ENCODE measurements around the gene GRM5.
A peak's percentile ranks its signal among the peaks of the same experiment; 100 is the strongest.
"Not testable (repeated sequence)": the region's sequence is repeated elsewhere in the genome, so short reads cannot be mapped to it uniquely, and the experiment has no call there.

The GRM5 gene

DNA sequence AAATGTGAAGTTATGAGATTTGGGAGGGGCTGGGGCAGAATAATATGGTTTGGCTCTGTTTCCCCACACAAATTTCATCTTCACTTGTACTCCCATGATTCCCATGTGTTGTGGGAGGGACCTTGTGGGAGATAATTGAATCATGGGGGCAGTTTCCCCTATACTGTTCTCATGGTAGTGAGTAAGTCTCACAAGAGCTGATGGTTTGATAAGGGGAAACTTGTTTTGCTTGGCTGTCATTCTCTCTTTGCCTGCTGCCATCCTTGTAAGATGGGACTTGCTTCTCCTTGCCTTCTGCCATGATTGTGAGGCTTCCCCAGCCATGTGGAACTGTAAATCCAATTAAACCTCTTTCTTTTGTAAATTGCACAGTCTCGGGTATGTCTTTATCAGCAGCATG is 531.1 kb downstream of the GRM5 start:
- intact Hi-C loops (cut with micrococcal nuclease); H3K4me3 Mint-ChIP-seq; H3K36me3 Mint-ChIP-seq (ENCODE audit: low read depth); H3K27me3 Mint-ChIP-seq; H3K27ac Mint-ChIP-seq; H3K4me1 Mint-ChIP-seq (ENCODE audit: low read depth): not testable (repeated sequence)
- H3K9me3 Mint-ChIP-seq, result peaks cover 11% of the 10 kb centered on the region

DNA sequence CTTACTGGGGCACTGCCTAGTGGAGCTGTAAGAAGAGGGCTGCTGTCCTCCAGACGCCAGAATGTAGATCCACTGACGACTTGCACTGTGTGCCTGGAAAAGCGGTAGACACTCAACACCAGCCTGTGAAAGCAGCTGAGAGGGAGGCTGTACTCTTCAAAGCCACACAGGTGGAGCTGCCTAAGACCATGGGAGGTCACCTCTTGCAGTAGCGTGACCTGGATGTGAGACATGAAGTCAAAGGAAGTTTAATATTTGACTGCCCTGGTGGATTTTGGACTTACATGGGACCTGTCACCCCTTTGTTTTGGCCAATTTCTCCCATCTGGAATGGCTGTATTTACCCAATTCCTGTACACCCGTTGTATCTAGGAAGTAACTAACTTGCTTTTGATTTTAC is 531.6 kb downstream of the GRM5 start:
- Mint-ChIP-seq H3K36me3 (ENCODE audit: low read depth) (no peaks in the 10 kb centered on the region), H3K27me3 (peaks cover 4% of the 10 kb centered on the region), H3K9me3 (peaks cover 11% of the 10 kb centered on the region), H3K27ac (no peak overlapping the region), H3K4me3 (no peak overlapping the region), H3K4me1 (ENCODE audit: low read depth) (peaks cover 9% of the 10 kb centered on the region)
- intact Hi-C loops (cut with micrococcal nuclease), result no loop called here

DNA sequence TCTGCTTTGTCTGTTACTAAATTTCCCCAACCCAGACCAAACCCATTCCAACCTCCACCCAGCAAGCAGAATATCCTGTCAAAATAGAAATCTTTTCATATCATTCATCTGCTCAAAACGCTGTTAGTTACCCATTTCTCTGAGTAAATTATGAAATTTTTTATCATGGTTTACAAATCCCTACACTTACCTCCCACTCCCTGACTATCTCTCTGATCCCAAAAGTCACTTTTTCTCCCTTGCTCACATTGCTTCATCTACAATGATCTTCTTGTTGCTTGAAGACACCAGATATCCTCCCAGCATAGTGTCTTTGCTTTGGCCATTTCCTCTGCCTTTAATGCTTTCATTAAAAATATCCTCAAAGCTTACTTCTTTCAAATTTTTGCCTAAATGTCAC is 532.8 kb downstream of the GRM5 start:
- no peak overlapping the region for H3K4me3 Mint-ChIP-seq
- peaks cover 11% of the 10 kb centered on the region for H3K9me3 Mint-ChIP-seq
- H3K27ac Mint-ChIP-seq, result no peak overlapping the region
- no peaks in the 10 kb centered on the region for H3K36me3 Mint-ChIP-seq (ENCODE audit: low read depth)
- peaks cover 9% of the 10 kb centered on the region for H3K4me1 Mint-ChIP-seq (ENCODE audit: low read depth)
- intact Hi-C loops (cut with micrococcal nuclease), result no loop called here
- peaks cover 4% of the 10 kb centered on the region for H3K27me3 Mint-ChIP-seq

DNA sequence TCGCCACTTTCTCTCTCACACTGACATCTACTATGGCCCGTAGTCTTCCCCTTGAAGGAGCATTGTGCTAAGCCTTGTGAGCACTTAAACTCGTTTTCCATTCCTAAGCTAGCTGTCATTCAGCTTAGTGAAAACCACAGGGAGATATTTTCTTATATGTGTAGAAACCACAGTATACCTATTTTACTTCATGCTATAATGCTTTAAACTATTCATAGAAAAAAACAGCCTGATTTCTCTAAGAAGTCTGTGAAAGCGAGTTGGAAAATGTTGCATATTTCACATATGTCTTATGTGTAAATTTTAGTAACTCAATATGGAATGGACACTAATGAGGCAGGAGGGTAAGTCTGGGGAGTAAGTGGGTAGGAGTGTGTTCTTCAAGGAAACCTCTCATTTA is 534.0 kb downstream of the GRM5 start:
- Mint-ChIP-seq H3K36me3 (ENCODE audit: low read depth) (no peaks in the 10 kb centered on the region), H3K27ac (no peak overlapping the region), H3K4me1 (ENCODE audit: low read depth) (no peaks in the 10 kb centered on the region), H3K27me3 (peaks cover 2% of the 10 kb centered on the region), H3K4me3 (no peak overlapping the region), H3K9me3 (peaks cover 11% of the 10 kb centered on the region)
- intact Hi-C loops (cut with micrococcal nuclease), result no loop called here

DNA sequence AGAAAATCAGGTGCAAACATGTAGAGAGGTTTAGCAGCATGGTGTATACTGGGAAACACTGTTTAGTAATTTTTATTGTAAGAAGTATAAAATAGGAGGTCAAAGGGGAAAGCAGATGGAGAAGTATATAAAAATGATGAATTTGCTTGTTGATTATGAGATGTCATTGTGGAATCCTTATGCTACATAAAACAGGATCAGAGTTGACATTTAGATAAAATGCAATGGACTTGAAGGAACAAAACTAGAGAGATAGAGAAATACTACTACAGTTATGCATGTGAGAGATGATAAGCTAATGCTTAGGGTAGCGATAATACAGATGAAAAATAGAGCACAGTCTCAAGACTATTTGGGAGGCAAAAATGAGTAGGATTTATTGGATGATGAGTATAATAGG is 536.4 kb downstream of the GRM5 start:
- no peak overlapping the region for H3K4me3 Mint-ChIP-seq
- intact Hi-C loops (cut with micrococcal nuclease), result no loop called here
- H3K36me3 Mint-ChIP-seq (ENCODE audit: low read depth), result no peaks in the 10 kb centered on the region

DNA sequence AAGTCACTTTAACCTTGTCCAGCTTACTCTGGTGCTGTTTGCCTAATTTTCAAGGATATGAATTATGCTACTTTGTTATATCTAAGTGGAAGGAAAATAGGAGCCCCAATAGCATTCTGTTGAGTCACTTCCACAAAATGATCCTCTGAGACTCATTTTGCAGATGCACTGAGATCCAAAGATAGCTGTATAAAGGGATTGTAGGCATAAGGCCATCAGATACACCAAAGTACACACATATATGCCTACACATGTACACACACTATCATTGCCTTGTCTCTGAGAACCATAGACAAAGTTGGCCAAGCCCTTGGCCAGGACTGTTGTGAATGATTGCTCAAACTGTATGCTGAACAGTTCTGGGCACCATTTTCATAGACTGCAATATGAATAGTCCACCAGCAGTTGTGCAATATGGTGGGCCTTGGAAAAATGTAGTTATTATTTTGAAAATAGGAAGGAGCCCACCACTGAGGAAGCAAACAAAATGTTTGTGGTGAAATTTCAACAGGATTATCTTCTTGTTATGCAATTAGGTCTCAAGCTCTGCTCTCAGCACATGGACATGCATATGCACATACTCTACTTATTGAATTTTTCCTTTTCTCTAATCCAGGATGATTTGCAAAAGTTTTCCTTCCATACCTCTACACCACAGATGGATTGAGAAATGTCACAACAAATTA is 542.3 kb downstream of the GRM5 start:
- Mint-ChIP-seq H3K4me3 (no peak overlapping the region), H3K36me3 (ENCODE audit: low read depth) (no peaks in the 10 kb centered on the region), H3K27ac (no peak overlapping the region), H3K27me3 (no peaks in the 10 kb centered on the region), H3K9me3 (no peaks in the 10 kb centered on the region), H3K4me1 (ENCODE audit: low read depth) (no peaks in the 10 kb centered on the region)
- intact Hi-C loops (cut with micrococcal nuclease), result no loop called here

More for the DNA sequence above, 536.4 kb downstream of the GRM5 start:
- Mint-ChIP-seq H3K27me3 (peaks cover 2% of the 10 kb centered on the region), H3K4me1 (ENCODE audit: low read depth) (no peaks in the 10 kb centered on the region), H3K9me3 (peaks cover 4% of the 10 kb centered on the region), H3K27ac (no peak overlapping the region)

DNA sequence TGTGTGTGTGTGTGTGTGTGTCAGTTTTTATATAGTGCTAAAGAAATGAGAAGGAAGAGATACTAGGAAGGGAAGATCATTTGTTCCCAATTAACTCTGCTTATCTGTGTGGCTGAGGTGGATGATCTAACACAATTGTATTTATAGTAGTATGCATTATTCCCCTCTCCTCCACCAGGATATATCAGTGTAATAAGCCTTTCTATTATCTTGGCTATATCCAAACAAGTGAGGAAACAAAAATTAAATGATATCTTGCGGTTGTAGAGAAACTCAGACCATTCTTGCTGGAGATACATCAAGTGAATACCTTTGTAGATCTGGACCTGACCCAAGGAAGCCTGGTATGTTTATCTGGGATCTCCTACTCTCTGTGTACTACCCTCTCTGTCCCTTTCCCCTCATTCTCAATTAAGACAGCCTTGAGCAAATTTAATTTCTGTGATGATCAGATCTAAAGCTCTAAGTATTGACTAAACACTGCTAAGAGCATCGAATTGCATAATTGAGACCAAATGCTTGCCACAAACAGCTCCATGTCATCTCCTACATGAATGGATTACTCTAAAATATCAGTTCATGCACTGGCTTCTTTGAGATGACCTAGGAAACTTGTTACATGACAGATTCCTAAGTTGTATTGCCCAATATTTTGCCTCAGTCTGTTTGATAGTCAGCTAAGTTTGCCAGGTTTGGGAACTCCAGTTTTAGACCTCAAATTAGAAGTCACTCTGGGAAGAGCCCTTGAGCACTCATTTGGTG is 543.0 kb downstream of the GRM5 start:
- no peak overlapping the region for H3K27ac Mint-ChIP-seq
- H3K4me1 Mint-ChIP-seq (ENCODE audit: low read depth), result no peaks in the 10 kb centered on the region
- no peak overlapping the region for H3K4me3 Mint-ChIP-seq
- intact Hi-C loops (cut with micrococcal nuclease), result no loop called here
- no peaks in the 10 kb centered on the region for H3K9me3 Mint-ChIP-seq
- H3K27me3 Mint-ChIP-seq, result no peaks in the 10 kb centered on the region
- H3K36me3 Mint-ChIP-seq (ENCODE audit: low read depth), result no peaks in the 10 kb centered on the region

DNA sequence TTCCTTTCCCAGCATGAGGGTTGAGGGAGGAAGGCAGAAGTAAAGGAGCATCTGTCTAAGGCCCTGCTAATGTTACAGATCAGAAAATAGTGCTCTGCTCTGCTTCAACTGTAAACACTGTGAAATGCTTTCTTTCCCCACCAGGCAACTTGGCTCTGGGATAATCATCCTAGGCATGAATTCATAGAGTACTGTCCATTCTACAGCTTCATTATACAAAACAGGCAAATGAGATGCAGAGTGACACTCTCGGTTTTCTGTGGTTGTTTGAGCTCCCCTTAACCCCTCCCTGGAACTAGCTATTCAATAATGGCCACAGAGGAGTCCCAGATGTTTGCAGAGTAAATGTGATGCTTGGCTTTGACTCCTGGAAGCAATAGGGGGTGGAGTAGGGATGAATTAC is 544.0 kb downstream of the GRM5 start:
- intact Hi-C loops (cut with micrococcal nuclease), result no loop called here
- Mint-ChIP-seq H3K4me1 (ENCODE audit: low read depth) (no peaks in the 10 kb centered on the region), H3K27me3 (no peaks in the 10 kb centered on the region), H3K9me3 (no peaks in the 10 kb centered on the region), H3K27ac (no peak overlapping the region), H3K36me3 (ENCODE audit: low read depth) (no peaks in the 10 kb centered on the region), H3K4me3 (no peak overlapping the region)

DNA sequence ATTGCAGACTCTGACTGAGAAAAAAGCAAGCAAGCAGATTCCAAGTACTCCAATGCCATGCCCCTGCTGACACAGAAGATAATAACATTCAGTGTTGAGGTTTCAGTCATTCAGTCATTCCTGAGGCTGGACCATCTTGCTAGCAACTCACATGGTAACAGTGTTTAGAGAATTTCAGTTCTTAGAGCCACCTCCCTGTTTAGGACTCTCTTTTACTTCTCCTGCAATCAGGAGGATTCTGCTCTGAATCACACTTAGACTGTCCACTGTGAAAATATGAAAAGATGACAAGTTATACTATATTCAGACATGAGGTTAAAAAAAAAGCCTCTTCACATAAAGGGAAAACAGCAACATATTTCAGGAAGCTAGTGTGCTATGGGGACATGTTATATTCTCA is 544.4 kb downstream of the GRM5 start:
- no peaks in the 10 kb centered on the region for H3K4me1 Mint-ChIP-seq (ENCODE audit: low read depth)
- intact Hi-C loops (cut with micrococcal nuclease), result no loop called here
- no peak overlapping the region for H3K27ac Mint-ChIP-seq
- H3K36me3 Mint-ChIP-seq (ENCODE audit: low read depth), result no peaks in the 10 kb centered on the region
- no peaks in the 10 kb centered on the region for H3K27me3 Mint-ChIP-seq
- H3K4me3 Mint-ChIP-seq, result no peak overlapping the region
- no peaks in the 10 kb centered on the region for H3K9me3 Mint-ChIP-seq

DNA sequence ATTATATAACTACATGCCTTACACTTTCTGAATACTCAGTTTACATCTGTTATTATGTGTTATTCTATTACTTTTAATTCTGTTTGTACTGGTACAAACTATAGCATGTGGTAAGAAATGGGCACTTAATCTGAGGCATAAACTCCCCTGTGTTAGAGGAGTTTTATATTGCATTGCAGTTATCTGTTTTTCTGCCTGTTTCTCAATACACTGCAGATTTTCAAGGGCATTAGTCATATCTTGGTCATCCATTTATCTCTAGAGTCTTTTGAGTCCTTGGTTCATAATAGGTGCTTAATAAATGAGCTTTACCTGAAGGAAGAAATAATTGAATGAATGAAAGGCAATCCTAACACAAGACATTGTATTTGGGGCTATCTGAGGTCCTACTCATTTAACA is 545.4 kb downstream of the GRM5 start:
- intact Hi-C loops (cut with micrococcal nuclease), result no loop called here
- Mint-ChIP-seq H3K27me3 (no peaks in the 10 kb centered on the region), H3K4me1 (ENCODE audit: low read depth) (no peaks in the 10 kb centered on the region), H3K27ac (no peak overlapping the region), H3K36me3 (ENCODE audit: low read depth) (no peaks in the 10 kb centered on the region), H3K4me3 (no peak overlapping the region), H3K9me3 (no peaks in the 10 kb centered on the region)

DNA sequence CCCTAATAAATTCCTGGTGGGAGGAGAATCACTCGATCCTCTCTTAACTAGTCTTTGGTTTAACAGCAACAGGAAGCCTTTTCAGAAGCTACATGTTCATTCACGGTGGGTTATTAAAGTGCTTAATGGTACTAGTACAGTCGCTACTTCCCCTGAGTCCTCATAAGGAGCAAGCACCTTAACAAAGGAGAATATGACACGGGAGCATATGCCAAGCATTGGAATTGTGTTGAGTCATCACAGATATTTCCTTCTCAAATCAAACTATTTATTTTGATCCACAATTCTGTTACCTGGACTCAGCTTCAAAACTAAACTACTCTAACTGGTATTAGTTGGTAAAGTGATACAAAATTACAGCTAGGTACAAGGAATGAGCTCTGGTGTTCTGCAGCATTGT is 550.8 kb downstream of the GRM5 start:
- intact Hi-C loops (cut with micrococcal nuclease), result no loop called here
- Mint-ChIP-seq H3K9me3 (no peaks in the 10 kb centered on the region), H3K4me3 (no peak overlapping the region), H3K4me1 (ENCODE audit: low read depth) (peaks cover 5% of the 10 kb centered on the region), H3K36me3 (ENCODE audit: low read depth) (no peaks in the 10 kb centered on the region), H3K27me3 (peaks cover 27% of the 10 kb centered on the region), H3K27ac (no peak overlapping the region)

DNA sequence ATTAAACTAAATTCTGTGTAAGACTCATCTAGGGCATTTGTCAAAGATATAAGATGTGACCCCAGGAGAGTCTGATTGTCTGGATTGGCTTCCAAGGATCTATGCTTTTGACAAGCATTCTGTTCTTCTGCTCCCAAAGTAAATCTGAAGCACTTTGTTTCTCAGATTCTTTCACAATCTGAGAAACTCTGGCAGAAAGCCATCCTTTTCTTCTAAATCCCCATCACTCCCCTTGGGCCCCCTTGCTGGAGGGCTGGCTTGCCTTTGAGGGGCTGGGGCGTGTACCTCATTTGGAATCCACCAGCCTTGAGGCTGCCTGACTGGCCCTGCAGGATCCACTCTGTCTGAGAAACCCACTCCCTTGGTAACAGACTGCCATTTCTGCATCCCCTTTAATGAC is 554.8 kb downstream of the GRM5 start:
- peaks cover 26% of the 10 kb centered on the region for H3K4me1 Mint-ChIP-seq (ENCODE audit: low read depth)
- H3K36me3 Mint-ChIP-seq (ENCODE audit: low read depth), result no peaks in the 10 kb centered on the region
- H3K27me3 Mint-ChIP-seq, result peaks cover 58% of the 10 kb centered on the region
- intact Hi-C loops (cut with micrococcal nuclease), result no loop called here
- H3K4me3 Mint-ChIP-seq, result no peak overlapping the region
- no peaks in the 10 kb centered on the region for H3K9me3 Mint-ChIP-seq
- H3K27ac Mint-ChIP-seq, result no peak overlapping the region

DNA sequence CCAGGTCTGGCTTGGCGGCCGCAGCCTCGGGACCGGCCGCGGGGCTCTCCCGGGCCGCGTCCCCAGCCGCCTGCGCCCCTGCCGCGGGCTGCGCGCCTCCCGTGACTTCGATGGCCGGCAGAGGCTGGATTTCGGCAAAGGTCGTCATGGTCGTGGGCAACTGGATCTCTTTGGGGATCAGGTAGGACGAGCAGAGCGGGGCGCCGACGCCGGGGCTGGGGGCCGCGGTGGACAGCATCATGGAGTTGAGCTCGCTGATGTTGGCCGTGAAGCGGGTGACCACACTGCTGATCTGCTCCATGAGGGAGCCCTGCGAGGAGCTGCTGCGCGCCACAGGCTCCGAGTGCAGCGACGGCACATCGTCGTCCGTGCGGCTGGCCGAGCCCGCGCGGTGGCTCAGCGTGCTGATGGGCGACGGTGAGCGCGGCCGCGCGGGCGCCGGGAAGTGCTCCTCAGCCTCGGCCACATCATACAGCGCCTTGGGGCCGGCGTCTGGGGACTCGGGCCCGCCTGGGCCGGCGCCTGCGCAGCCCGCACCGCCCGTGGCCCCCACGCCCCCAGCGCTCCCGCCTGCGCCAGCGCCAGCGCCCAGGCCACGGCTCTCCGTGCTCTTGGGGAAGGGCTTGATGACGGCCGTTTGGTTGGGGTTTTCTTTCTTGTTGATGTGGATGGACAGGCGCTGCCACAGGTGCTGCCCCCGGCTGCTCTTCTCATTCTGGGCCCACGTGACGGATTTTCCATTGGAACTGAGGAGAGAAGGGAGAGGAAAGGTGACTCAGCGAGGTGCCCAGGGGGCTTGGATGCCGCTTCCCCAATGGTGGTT is 556.8 kb downstream of the GRM5 start:
- peak overlapping the region; percentile 60 for H3K27ac Mint-ChIP-seq
- peaks cover 59% of the 10 kb centered on the region for H3K27me3 Mint-ChIP-seq
- H3K36me3 Mint-ChIP-seq (ENCODE audit: low read depth), result no peaks in the 10 kb centered on the region
- H3K4me1 Mint-ChIP-seq (ENCODE audit: low read depth), result peaks cover 26% of the 10 kb centered on the region
- intact Hi-C loops (cut with micrococcal nuclease), result no loop called here
- H3K9me3 Mint-ChIP-seq, result no peaks in the 10 kb centered on the region
- H3K4me3 Mint-ChIP-seq, result peak overlapping the region; percentile 73

DNA sequence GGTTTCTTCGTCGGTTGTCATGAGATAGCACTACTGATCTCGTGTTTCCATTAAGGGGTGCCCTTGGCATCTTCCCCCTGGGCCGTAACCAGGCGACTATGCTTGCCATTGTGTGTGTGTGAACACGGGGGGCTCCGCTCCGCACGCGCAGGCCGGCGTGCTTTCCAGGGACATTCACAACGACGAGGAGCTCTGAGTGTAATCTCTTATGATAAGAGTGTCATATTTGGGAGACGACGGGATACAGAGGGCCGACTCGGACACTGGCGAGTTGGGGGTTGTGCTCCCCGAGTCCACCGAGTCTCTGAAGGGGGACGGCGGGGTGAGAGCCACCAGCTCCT is 557.4 kb downstream of the GRM5 start:
- Mint-ChIP-seq H3K27ac (peak overlapping the region; percentile 60), H3K4me1 (ENCODE audit: low read depth) (peaks cover 26% of the 10 kb centered on the region), H3K4me3 (peak overlapping the region; percentile 73), H3K36me3 (ENCODE audit: low read depth) (no peaks in the 10 kb centered on the region), H3K9me3 (no peaks in the 10 kb centered on the region), H3K27me3 (peaks cover 59% of the 10 kb centered on the region)
- intact Hi-C loops (cut with micrococcal nuclease), result no loop called here
